NCI-H2171 treated with DMSO at 0.1 percent for 48 hours (cell line): Measurements from ENCODE around the gene E2F8.
"Not testable (repeated sequence)": the region's sequence is repeated elsewhere in the genome, so short reads cannot be mapped to it uniquely, and the experiment has no call there.

Source experiments
- DNase-seq: peaks from one replicate; lab custom pipeline; 2025; lab: John Stamatoyannopoulos, UW

E2F8 gene

GRCh38 chr11:19240420-19241259 is at the start of gene E2F8:
Gene E2F8, minus strand, starts transcription at chr11:19240945. Its CDS starts 824 bp downstream, at chr11:19240121.
- DNase-seq = peak; percentile 79

GRCh38 chr11:19290356-19290755 is 49.6 kb upstream of the E2F8 start:
- DNase-seq = no peak

- no peak for DNase-seq
Measured at GRCh38 chr11:19288256-19288655, 47.5 kb upstream of the E2F8 start.

- DNase-seq = no peak
Measured at GRCh38 chr11:19286411-19286810, 45.7 kb upstream of the E2F8 start.

GRCh38 chr11:19284881-19285280 is 44.1 kb upstream of the E2F8 start:
- no peak for DNase-seq

- DNase-seq = no peak
Measured at GRCh38 chr11:19283991-19284390, 43.2 kb upstream of the E2F8 start.

- no peak for DNase-seq
Measured at GRCh38 chr11:19281555-19281954, 40.8 kb upstream of the E2F8 start.

- DNase-seq = peak; percentile 40
Measured at GRCh38 chr11:19281041-19281440, 40.3 kb upstream of the E2F8 start.

- peak; percentile 29 for DNase-seq
Measured at GRCh38 chr11:19279451-19279850, 38.7 kb upstream of the E2F8 start.

GRCh38 chr11:19276859-19277808 is 36.4 kb upstream of the E2F8 start:
- DNase-seq = no peak

- DNase-seq = no peak
Measured at GRCh38 chr11:19275496-19275895, 34.8 kb upstream of the E2F8 start.

GRCh38 chr11:19273219-19273618 is 32.5 kb upstream of the E2F8 start:
- not testable (repeated sequence) for DNase-seq

- DNase-seq = no peak
Measured at GRCh38 chr11:19268909-19269308, 28.2 kb upstream of the E2F8 start.

- DNase-seq = no peak
Measured at GRCh38 chr11:19267567-19267966, 26.8 kb upstream of the E2F8 start.

GRCh38 chr11:19263333-19263732 is 22.6 kb upstream of the E2F8 start:
- DNase-seq = no peak

GRCh38 chr11:19259487-19260345 is 19.0 kb upstream of the E2F8 start:
- peak; percentile 36 for DNase-seq

GRCh38 chr11:19258641-19259230 is 18.0 kb upstream of the E2F8 start:
- no peak for DNase-seq

- DNase-seq = not testable (repeated sequence)
Measured at GRCh38 chr11:19254441-19254840, 13.7 kb upstream of the E2F8 start.

- DNase-seq = no peak
Measured at GRCh38 chr11:19253817-19254216, 13.1 kb upstream of the E2F8 start.

- no peak for DNase-seq
Measured at GRCh38 chr11:19253153-19253745, 12.5 kb upstream of the E2F8 start.
